AML-193 (cell line): ENCODE measurements around the gene FAM168A.
"Not testable (repeated sequence)": the region's sequence is repeated elsewhere in the genome, so short reads cannot be mapped to it uniquely, and the experiment has no call there.

ENCODE experiments used
- DNase-seq, 2 experiments: peaks; one replicate each; lab custom pipeline; 2025; lab: John Stamatoyannopoulos, UW

FAM168A gene

GRCh38 chr11:73592640-73593039 lies 5.3 kb downstream of the FAM168A start:
- no peak for DNase-seq

- no peak for DNase-seq
Measured at GRCh38 chr11:73591743-73592142, 6.2 kb downstream of the FAM168A start.

- DNase-seq, result no peak
Measured at GRCh38 chr11:73590991-73591390, 6.9 kb downstream of the FAM168A start.

GRCh38 chr11:73586791-73587190 lies 11.1 kb downstream of the FAM168A start:
- DNase-seq, result peak; percentile 18 to 27

- DNase-seq, result no peak
Measured at GRCh38 chr11:73585834-73586575, 11.9 kb downstream of the FAM168A start.

GRCh38 chr11:73584831-73585230 lies 13.1 kb downstream of the FAM168A start:
- no peak for DNase-seq

GRCh38 chr11:73582653-73583052 lies 15.3 kb downstream of the FAM168A start:
- no peak for DNase-seq

- DNase-seq, result not testable (repeated sequence)
Measured at GRCh38 chr11:73580749-73581148, 17.2 kb downstream of the FAM168A start.

- no peak for DNase-seq
Measured at GRCh38 chr11:73579641-73580434, 18.1 kb downstream of the FAM168A start.

- peak in 1 of 2 experiments; percentile 19 for DNase-seq
Measured at GRCh38 chr11:73578592-73579185, 19.2 kb downstream of the FAM168A start.

- DNase-seq, result no peak
Measured at GRCh38 chr11:73577496-73577917, 20.4 kb downstream of the FAM168A start.

- no peak for DNase-seq
Measured at GRCh38 chr11:73576185-73576614, 21.7 kb downstream of the FAM168A start.

- DNase-seq, result not testable (repeated sequence)
Measured at GRCh38 chr11:73571982-73572381, 25.9 kb downstream of the FAM168A start.

- no peak for DNase-seq
Measured at GRCh38 chr11:73570415-73571114, 27.3 kb downstream of the FAM168A start.

- DNase-seq, result no peak
Measured at GRCh38 chr11:73566977-73567755, 30.7 kb downstream of the FAM168A start.

- DNase-seq, result no peak
Measured at GRCh38 chr11:73566422-73566821, 31.5 kb downstream of the FAM168A start.

GRCh38 chr11:73565804-73566203 lies 32.1 kb downstream of the FAM168A start:
- no peak for DNase-seq

- DNase-seq, result no peak
Measured at GRCh38 chr11:73564903-73565302, 33.0 kb downstream of the FAM168A start.

GRCh38 chr11:73563539-73564200 lies 34.2 kb downstream of the FAM168A start:
- no peak for DNase-seq

GRCh38 chr11:73559743-73560142 lies 38.2 kb downstream of the FAM168A start:
- no peak for DNase-seq

- no peak for DNase-seq
Measured at GRCh38 chr11:73556966-73557365, 40.9 kb downstream of the FAM168A start.
